Measurements from ENCODE around the gene PFN3.

The PFN3 gene

DNA sequence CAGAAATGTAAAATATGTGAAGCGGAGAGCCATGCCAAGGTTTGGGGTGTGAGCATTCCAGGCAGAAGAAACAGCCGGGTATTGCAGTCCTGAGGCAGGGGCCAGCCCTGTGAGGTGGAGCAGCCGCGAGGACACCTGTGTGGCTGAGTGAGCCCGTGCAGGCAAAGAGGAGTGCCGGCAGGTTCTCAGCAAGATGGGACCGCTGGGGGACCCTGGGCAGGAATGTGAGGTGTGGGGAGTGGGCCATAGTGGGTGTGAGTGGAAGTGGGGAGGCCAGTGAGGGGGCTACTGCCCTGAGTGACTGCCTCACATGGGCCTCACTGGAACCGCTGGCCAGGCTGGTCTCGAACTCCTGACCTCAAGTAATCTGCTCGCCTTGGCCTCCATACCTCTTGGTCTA lies 38.0 kb upstream of the PFN3 start:
- DNase-seq (ENCODE audit: low read depth in 2 of 2), result no peak

DNA sequence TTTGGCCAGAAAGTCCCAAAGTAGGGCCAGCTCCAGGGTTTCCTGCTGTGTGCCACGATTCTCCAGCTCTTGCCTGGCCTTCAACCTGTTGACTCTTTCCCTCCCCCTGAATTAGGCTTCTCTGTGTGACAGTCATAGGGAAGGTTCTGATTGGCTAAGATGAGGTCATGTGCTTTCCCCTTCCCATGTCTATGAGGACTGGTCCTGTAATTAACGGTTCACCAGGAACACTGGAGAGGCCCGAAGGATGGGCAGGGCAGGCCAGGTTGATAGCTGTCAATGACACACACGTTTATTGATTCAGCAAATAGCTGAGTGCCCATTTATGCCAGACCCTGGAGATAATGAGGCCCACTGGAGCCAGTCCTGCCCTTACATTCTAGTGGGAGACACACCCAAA lies 37.2 kb upstream of the PFN3 start:
- DNase-seq (ENCODE audit: low read depth in 2 of 2), result no peak

DNA sequence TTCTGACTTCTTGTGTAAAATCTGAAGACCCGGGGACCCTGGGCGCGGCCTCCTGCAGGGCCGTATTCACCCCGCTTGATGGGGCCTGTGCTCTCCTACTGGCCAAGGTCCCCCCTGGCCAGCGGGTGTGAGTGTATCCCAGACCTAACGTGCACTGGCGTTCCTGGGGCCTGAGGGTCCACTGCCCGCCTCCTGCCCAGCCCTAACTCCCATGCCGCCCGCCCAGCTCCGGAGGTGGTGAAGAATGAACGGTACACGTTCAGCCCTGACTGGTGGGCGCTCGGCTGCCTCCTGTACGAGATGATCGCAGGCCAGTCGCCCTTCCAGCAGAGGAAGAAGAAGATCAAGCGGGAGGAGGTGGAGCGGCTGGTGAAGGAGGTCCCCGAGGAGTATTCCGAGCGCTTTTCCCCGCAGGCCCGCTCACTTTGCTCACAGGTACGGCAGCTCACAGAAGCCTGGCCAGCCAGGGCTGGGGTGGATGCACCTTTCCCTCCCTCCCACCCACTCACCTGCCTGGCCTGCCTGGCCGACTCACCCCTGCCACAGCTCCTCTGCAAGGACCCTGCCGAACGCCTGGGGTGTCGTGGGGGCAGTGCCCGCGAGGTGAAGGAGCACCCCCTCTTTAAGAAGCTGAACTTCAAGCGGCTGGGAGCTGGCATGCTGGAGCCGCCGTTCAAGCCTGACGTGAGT lies 35.5 kb upstream of the PFN3 start:
- DNase-seq (ENCODE audit: low read depth in 2 of 2), result no peak

DNA sequence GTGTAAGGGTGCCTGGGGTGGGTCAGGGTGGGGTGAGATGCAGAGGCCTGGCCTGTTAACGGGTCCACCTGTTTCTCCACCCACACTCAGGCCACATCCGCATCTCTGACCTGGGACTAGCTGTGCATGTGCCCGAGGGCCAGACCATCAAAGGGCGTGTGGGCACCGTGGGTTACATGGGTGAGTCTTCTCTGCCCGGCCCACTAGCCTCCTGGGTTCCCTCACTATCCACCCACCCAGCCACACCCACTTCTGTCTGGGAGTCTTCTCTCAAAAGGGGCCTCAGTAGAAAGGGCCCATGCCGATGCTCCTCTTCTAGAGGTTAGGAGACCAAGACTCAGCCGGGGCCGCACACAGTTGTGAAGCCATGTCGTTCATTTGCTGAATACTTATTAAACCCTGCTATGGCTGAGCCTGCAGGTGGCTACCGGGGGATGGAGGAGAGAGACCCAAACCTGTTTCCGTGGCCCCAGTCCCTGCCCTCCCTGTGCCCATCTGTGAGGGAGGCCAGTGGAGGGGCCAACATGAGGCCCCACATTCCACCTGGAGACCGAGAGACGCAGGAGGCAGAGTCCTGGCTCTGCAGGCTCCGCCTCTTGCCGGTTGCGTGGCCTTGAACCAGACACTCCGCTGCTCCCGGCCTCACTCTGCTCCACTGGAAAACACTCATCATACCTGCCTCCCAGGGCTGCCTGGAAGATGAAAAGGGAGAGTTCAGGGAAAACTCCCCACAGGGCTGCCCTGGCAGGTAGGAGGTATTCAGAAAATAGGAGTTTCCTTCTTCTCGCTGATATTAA lies 34.7 kb upstream of the PFN3 start:
- DNase-seq (ENCODE audit: low read depth in 2 of 2), result no peak

DNA sequence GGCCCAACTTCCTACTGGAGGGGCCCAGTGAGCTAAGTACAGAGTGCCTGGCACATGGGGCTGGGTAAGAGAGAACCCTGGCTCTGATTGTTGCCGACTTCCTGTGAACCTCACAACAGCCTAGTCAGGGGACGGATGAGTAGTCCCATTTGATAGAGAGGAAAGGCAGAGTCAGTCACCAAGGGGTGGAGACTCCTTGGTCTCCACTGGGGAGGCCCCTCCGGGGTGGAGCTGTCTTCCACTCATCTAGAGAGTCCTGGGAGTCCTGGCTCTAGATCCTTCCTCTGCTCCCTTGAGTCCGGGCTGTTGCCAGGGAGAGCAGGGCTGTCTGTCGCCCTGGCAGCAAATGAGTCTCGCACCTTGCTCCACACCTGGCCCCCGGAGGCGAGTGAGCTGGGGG lies 34.0 kb upstream of the PFN3 start:
- DNase-seq (ENCODE audit: low read depth in 2 of 2), result peak in 1 of 2 donors; percentile 68

DNA sequence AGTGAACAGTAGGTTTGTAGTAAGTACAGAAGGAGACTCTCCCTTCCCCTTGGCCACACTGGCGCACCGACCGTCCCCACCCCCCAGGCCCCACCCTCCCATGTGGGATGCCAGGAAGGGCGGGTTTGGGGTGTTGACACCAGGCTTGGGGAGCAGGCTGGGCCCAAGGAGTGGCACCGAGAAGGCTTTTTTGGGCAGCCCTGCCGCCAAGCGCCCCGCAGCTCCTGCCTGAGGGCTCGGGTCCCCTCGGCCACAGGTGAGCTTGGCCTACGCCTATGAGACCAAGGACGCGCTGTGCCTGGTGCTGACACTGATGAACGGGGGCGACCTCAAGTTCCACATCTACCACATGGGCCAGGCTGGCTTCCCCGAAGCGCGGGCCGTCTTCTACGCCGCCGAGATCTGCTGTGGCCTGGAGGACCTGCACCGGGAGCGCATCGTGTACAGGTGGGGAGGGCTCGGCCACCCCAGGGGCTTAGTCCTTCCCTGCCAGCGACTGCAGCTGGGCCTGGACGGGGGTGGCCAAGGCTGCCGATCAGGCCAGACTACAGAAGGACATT lies 33.3 kb upstream of the PFN3 start:
- no peak for DNase-seq (ENCODE audit: low read depth in 2 of 2)

DNA sequence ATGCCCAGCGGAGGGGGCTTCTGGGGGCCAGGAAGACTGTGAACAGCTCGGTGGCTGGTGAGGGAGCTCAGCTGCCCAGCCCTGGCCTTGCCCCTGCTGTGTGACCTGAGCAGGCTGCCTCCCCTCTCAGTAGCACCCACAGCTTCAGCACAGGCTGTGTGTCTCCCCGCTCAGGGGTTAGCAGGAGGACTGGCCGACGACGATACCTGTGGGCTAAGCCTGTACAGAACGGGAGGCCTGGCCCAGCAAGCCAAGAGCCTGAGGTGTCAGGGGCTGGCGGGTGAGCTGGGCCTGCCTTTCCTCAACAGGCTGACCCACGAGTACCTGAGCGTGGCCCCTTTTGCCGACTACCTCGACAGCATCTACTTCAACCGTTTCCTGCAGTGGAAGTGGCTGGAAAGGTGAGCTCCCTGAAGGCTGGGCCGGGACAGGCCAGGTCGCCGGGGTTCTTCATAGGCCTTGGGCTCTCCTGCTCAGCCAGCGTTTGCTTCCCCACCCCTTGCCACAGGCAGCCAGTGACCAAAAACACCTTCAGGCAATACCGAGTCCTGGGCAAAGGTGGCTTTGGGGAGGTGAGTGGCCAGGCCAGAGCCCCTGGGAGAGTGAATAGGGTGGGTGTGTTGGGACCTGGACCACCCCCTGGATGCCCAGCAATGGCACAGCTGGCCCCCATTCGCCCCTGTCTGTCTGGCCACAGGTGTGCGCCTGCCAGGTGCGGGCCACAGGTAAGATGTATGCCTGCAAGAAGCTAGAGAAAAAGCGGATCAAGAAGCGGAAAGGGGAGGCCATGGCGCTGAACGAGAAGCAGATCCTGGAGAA lies 32.6 kb upstream of the PFN3 start:
- DNase-seq (ENCODE audit: low read depth in 2 of 2), result no peak

DNA sequence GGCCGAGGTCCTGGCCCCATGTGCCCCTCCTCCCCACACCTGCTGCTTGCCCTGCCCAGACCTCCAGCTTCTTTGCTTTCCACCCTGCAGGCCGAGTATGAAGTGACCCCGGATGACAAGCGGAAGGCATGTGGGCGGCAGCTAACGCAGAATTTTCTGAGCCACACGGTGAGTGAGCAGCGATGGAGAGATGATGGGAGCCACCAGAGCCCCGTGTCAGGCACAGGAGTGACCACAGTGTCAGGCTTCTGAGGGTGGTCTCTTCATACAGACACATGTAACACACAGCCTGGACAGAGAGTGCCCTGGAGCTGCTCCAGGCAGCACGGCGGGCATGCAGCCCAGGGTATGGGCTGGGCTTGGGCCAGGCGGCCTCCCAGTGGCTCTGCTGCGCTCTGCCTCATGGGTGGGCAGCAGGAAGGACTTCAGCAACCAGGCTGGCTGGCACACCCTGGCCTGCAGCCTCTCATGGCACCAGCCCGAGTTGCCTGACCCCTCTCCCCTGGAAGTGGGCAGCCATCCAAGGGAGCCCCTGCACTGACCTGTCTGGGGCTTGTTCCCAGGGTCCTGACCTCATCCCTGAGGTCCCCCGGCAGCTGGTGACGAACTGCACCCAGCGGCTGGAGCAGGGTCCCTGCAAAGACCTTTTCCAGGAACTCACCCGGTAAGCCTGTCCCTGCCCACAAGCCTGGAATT lies 31.8 kb upstream of the PFN3 start:
- DNase-seq (ENCODE audit: low read depth in 2 of 2), result no peak

DNA sequence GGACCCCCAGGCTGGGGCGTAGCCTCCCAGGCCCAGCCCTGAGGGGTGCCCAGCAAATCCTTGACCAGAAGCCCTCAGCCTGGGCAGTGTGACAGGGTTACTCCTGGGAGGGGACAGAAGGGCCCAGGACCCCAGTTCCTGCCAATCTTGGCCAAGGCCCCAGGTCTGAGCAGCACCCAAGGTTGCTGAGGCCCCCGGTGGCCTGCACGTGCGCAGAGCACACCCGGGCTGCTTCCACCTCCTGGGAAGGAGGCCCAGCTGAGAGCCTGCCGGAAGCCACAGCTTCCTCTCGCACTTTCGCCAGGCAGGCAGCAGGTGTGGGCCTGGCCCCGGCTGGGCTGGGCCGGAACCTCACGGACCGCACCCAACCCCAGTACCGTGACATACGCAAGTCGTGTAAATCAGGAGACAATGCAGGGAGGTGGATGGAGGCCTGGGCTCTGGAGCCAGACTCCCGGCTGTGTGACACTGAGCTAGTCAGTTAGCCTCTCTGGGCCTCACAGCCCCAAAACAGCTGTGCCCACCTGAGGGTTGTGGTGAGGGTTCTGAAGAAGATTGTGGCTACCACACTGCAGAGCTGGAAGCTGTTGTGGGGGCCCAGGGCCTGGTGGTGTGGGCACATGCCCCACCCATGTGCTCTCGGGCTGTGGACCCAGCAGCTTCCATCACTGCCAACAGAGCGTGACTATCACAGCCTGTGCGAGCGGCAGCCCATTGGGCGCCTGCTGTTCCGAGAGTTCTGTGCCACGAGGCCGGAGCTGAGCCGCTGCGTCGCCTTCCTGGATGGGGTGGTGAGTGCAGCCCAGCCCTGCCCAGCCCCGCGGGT lies 31.1 kb upstream of the PFN3 start:
- DNase-seq (ENCODE audit: low read depth in 2 of 2), result peak; percentile 62 to 80

DNA sequence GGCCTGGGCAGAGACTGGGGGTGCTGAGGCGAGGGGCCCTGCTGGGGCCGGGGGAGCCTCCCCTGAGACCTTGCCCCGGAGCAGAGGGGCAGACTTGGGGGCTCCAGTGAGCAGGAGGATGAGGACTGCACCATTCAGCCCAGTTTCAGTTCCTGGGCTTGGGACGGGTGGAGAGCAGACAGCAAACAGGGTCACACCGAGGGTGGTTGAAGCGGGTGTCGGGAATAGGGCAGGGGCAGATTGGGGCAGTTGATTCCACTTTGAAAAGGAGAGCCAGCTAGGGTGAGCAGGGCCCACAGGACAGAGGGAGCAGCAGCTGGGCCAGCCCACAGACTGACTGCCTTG lies 30.5 kb upstream of the PFN3 start:
- no peak for DNase-seq (ENCODE audit: low read depth in 2 of 2)

DNA sequence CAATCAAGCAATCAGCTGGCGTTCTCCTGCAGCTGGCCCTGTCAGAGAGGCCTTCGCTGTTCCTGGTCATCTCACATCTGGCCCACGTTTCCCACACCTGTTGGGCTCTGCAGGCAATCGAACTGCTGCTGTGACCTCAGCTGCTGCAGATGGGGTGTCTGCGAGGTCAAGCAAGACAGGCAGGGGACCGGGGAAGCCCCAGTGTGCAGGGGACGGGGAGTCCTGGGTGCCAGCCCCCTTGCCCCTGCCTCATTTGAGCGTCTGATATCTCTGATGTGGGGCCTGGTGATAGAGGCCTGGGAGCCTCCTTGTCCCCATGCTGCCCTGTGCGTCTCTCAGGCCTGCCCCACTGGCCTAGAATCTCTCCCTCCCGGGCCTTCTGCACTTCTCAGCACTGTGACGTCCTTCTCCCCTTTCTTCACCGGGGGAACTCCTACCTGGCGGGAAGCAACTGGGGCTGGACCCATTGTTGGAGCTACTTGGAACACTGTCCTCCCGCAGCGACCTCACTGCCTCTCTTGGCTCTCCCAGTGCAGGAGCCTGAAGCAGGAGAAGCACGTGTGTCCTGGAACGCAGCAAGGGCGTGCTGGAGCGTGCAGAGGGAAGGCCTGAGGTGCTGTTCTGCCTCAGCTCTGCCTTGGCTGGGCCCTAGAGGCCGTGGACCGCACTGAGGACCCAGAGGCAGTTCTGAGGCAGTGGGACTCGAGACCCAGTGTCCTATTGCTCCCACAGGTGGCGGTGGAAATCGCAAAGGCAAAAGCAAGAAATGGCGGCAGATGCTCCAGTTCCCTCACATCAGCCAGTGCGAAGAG lies 29.9 kb upstream of the PFN3 start:
- DNase-seq (ENCODE audit: low read depth in 2 of 2), result no peak

DNA sequence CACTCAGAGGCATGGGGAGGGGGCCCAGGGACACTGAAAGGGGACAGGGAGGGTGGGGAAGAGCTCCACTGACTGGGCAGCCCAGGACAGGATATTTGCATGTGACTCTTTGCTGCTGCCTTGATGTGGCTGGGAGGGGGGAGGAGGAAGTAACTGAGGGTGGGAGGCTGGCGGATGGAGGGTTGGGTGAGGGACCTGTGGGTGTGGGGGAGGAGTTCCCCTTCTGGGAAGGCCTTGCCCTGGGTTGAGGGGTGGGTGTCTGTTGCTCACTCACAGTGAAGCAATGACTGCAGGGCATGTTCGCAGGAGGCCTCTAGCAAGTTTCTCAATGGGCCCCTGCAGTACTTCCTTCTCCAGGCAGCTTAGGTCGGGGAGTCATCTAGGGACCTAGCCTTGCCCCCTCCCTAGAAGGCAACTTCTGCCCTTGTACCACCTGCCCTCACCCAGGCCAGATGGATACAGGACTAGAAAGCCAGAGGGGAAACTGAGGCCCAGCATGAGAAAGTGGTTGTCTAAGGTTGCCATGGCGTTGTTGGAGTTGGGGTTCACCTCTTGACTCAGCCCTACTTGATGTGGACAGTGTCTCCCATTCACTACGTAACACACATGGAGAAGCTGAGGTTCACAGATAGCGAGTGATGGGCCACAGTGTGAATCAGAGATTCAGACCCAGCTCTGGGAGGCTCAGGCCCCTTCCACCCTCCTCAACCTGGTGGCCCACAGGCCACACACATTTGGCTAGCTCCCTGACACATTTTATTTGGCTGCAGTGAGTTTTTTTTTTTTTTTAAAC lies 29.0 kb upstream of the PFN3 start:
- peak; percentile 92 for DNase-seq (ENCODE audit: low read depth in 2 of 2)

DNA sequence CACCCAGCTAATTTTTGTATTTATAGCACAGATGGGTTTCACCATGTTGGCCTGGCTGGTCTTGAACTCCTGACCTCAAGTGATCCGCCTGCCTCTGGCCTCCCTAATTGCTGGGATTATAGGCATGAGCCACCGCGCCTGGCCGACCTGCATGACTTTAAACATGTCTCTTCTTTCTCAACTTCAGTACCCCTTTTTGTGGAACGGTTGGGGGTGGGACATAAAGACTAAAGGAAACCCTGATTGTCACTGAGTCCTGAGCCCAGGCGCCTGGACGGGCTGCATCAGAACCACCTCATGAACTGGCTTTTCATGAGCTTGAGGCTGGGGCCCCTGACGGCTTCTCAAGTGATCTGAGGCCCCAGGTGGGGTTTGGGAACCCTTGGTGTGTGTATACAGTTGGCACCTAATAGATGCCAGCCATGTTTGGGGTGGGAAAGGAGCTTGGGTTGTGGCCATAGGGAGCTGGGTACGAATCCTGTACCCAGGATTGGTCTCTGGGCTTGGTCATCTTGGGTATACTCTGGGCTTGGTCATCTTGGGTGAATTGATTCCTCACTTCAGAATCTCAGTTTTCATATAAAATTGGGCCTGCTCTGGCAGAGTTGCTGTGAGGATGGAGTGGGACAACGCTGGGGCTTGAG lies 28.2 kb upstream of the PFN3 start:
- DNase-seq (ENCODE audit: low read depth in 2 of 2), result no peak

DNA sequence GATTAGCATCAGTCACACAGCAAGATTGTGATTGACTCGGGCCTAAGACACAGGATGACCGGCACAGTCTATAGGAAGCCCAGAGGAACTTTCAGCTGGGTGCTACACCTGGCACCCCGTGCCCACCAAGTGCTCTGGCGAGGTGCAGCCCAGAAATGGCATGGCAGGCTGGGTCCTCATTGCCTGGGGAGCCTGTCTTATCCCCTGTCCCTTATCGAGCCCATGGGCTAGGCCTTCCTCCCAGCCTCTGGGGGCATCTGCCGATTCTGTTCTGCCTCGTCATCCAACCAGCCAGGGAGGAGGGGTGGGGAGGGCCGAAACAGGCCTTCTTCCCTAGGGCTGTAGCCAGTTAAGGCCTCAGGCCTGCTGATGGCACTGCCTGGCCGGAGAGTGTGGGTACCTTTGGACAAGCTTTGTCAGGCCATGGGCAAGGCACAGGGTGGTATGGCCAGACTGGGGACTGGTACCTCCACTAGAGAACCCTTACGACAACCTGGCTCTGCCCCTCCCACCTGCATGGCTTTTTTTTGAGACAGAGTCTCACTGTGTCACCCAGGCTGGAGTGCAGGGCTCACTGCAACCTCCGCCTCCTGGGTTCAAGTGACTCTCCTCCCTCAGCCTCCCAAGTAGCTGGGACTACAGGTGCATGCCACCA lies 27.6 kb upstream of the PFN3 start:
- no peak for DNase-seq (ENCODE audit: low read depth in 2 of 2)

DNA sequence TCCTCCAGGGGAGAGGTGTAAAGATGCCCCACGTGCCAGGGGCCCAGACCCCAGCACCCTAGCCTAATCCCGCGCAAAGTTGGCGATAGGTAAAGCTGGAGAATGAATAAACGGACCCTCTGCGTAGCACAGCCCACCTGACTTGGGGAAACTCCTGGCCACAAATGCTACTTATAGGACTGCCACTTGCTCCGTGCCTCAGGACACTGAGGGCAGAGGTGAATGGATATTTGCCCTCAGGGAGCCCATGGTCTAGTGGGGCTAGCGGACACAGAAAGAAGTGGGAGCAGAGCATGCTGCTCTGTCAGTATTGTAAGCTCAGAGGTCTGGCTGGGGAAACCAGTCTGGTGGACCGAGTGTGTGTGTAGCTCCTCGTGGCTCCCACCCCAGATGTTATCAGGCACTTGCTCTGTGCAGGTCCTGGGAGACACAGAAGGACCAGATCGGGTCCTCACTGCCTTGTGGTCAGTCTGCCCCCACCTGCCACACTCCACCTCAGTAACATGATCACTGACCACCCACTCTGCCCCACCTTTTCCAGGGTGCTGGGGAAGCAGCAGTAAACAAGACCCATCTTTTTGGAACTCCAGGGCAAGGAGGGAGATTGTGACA lies 26.9 kb upstream of the PFN3 start:
- no peak for DNase-seq (ENCODE audit: low read depth in 2 of 2)

DNA sequence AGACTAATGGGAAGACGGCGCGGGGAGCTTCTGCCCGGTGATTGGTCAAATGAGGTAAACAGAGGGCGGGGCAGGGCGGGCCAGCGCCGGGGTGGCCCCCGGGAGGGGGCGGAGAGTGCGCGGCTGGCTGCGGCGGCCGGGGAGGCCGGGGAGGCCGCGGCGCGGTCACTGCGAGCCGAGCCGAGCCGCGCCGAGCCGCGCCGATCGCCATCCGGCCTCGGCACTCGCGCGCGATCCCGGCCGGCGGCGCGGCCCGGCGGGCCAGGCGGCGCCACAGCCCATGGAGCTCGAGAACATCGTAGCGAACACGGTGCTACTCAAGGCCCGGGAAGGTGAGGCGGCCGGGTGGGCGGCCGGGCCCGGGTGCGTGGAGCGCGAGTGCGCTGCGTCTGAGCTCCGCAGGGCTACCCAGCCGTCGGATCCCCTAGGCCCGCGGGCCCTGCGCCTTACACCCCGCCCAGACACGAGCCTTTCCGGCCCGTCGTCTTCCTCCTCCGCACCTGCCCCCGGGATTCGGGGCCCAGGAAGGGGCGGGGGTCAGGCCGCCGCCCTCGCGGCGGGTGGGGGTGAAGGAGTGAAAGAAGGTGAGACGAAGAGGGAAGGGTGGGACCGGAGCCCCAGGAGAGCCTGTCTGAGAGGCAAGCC lies 26.2 kb upstream of the PFN3 start, which contains the start of gene GRK6:
Gene GRK6 (plus strand): TSS at position 111 of the 645 bp plus-strand sequence. CDS start 170 bp downstream, at position 281.
- peak in 1 of 2 donors; percentile 61 for DNase-seq (ENCODE audit: low read depth in 2 of 2)

Data from stimulated activated CD4-positive, alpha-beta T cell treated with anti-CD3 and anti-CD28 coated beads, Interleukin-15, amount 100 ng/mL, for 48 hours (primary cell).